Astrocyte of the spinal cord (primary cell): ENCODE data around the gene AAMP.
A peak's percentile ranks its signal among the peaks of the same experiment; 100 is the strongest.

Experiments
- DNase-seq: peaks from one replicate; pipeline ENCODE4 v3.0.0; 2011; ENCODE audit warnings: low read depth, low spot score
- H3K4me3 ChIP-seq: 2 replicates; pipeline ENCODE4 v1.5.1; 2011; ENCODE audit warnings: low read depth, mild to moderate bottlenecking, low read length, moderate library complexity
- in situ Hi-C: cut with HindIII; loops from 2 replicates; pipeline ENCODE4 v1.10.0; 2017; ENCODE audit warnings: low sequenced_read_pairs
- TF ChIP-seq, protein P1 (sequence below): IDR thresholded peaks from 2 replicates; pipeline ENCODE4 v1.5.1; 2012; ENCODE audit warnings: low read depth, mild to moderate bottlenecking, low read length, inconsistent platforms

Gene AAMP

GRCh38 chr2:218223046-218223445, 46.9 kb downstream of the AAMP start:
- H3K4me3 ChIP-seq, result no peak overlapping the region
- in situ Hi-C loops, result no loop called here
- TF ChIP-seq, protein P1, sequence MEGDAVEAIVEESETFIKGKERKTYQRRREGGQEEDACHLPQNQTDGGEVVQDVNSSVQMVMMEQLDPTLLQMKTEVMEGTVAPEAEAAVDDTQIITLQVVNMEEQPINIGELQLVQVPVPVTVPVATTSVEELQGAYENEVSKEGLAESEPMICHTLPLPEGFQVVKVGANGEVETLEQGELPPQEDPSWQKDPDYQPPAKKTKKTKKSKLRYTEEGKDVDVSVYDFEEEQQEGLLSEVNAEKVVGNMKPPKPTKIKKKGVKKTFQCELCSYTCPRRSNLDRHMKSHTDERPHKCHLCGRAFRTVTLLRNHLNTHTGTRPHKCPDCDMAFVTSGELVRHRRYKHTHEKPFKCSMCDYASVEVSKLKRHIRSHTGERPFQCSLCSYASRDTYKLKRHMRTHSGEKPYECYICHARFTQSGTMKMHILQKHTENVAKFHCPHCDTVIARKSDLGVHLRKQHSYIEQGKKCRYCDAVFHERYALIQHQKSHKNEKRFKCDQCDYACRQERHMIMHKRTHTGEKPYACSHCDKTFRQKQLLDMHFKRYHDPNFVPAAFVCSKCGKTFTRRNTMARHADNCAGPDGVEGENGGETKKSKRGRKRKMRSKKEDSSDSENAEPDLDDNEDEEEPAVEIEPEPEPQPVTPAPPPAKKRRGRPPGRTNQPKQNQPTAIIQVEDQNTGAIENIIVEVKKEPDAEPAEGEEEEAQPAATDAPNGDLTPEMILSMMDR, result no peak
- DNase-seq, result no peak

- TF ChIP-seq, protein P1, result no peak
- in situ Hi-C loops, result no loop called here
- no peak overlapping the region for H3K4me3 ChIP-seq
- no peak for DNase-seq
Measured at GRCh38 chr2:218221000-218221399, 48.9 kb downstream of the AAMP start.

GRCh38 chr2:218219934-218220333, 50.0 kb downstream of the AAMP start:
- no peak for DNase-seq
- TF ChIP-seq, protein P1, result no peak
- in situ Hi-C loops, result no loop called here
- no peak overlapping the region for H3K4me3 ChIP-seq

DNA sequence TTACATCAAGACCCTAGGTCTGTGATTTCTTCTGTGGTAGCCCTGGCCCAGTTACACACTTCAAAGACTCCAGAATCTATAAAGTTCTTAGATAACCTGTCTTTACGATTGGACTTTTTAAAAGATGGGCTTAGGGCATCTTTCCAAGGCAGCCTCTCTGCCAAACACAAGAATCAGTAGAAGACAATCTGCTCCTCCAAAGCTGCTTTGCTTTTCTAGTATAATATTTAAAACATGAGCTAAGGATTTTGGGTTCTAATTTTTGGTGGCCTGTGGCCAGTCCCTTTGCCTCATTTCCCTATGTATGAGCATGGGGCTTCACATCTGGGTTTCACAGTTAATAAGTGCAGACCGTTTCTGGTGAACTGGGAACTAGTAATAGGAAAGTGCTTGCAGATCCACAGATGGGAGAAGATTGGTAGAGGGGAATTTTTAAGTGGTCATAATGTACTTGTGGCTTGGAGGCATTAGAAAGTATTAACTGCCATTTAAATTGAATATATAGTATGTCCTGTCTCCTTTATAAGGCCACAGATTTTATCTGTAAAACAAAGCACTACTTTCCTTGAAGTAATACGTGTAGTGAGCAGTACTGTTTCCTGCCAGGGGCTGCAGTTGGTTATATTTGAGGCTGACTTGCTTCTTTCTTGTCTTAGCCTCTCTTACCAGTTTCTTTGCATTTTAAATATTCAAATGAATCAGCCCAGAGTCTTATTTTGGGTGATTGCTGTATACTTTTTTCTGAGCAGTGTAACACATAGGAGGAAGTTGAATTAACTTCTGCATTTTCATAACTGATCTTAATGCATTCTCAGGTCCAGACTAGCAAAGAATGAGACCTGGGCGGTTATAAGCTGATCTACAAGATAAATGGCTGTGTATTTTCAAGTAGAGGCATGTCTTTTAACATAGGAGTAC, 51.4 kb downstream of the AAMP start:
- TF ChIP-seq, protein P1, result no peak
- DNase-seq, result no peak
- in situ Hi-C loops, result no loop called here
- peak overlapping the region; percentile 98 for H3K4me3 ChIP-seq

- TF ChIP-seq, protein P1, result no peak
- H3K4me3 ChIP-seq, result peak overlapping the region; percentile 98
- in situ Hi-C loops, result no loop called here
- no peak for DNase-seq
Measured at GRCh38 chr2:218217360-218218267, 52.3 kb downstream of the AAMP start.

DNA sequence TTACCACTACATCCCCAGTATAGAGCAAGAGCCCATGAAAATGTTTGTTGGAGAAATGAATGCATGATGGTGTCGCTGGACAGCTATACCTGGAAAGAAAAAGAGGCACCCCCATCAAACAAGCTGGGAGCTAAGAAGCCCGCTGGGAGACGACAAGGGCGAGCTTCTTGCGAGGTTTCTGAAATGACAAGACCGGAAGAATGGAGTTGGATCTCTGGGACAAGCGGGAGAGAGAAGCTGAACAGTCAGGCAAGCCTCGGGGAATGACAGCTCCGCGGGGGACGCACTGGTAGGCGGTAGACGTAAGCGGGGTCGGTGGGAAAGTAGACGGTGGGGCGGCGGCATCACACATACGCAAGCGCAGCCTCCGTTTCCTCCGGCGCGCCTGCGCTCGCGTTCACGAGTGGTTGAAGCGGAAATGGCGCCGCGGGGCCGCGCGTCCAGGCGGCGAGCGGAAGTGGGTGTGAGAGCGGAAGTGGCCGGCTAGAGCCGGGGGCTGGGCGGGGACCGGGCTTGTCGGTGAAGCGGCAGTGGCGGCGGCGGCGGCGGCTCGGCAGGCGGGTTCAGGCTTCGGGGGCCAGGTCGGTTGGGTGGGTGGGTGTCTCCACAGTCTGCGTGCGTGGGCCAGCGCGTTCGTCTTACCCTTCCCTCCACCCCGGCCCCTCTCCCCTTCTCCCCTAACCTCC, 53.1 kb downstream of the AAMP start, which contains the start of gene ARPC2:
Gene ARPC2 (plus strand): TSS at position 516 of the 686 bp plus-strand sequence. CDS start 282 bp downstream, outside the sequence.
- TF ChIP-seq, protein P1, result no peak
- peak; percentile 97 for DNase-seq
- in situ Hi-C loops, result no loop called here

More for the DNA sequence above, 53.1 kb downstream of the AAMP start, which contains the start of gene ARPC2:
- peak within 1 kb of the TSS; percentile 98 for H3K4me3 ChIP-seq
